LoVo (cell line): ENCODE results near the gene PACRG.

Source experiments
- DNase-seq: peaks from one replicate; pipeline ENCODE4 v3.0.0-alpha.2; 2016; ENCODE audit warnings: low spot score

Gene PACRG

DNA sequence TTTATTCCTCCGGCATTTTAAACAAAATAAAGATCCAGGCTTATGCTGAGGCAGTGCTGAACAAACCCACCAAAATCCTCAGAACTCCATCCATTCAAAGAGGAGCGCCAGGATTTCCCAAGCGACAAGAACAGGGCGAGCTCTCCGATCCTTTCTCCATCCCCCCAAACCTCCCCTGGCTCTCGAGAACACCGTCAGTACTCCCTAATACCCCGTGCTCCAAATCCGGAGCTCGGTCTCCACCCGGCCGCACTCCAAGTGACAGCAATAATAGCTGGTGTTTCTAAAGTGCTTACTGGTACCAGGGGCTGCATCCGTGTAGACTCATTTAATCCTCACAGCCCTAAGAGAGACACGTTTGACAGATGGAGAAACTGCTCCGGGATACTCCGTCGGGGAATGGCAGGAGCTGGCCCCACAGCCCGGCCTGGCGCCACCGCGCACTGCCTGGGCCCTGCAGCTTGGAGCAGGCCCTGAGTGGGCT lies 409.7 kb downstream of the PACRG start:
- DNase-seq = no peak

DNA sequence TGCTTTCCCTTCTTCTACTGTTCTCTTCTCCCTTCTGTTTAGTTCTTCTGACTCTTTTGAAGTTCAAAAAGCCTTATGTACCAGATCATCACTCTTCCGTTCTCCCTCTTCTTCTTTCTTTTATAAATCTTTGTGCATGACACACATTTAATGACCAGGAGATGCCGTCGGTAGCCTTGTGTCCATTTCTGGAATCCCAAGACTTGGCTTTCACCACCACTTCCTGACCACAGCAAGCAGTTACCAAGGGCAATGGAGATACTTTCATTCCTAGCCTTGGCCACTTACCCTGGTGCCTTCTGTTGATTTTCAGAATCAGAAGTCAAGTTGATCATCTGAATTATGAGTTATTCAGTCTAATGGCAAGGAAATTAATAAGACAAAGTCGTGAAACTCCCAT lies 418.3 kb downstream of the PACRG start:
- DNase-seq = no peak

DNA sequence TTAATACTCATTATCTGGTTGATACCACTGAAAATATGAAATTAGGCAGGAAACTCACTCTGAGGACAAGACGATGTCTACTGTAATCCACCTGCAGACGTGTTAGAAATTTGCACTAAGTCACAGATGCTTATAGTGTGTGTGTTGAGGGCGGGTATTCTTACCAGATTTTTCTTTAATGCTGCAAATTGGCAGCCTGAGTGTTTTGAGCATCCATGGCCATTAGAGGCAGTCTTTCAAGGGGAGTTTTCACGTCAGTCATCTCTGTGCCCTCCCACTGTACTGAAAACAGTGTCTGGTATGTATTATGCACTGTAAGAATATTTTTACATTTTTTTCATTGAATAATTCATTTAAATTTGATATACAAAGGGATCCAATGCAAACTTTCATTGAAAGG lies 420.2 kb downstream of the PACRG start:
- DNase-seq = no peak

- no peak for DNase-seq
Measured at GRCh38 chr6:163148451-163149278, 420.9 kb downstream of the PACRG start.

DNA sequence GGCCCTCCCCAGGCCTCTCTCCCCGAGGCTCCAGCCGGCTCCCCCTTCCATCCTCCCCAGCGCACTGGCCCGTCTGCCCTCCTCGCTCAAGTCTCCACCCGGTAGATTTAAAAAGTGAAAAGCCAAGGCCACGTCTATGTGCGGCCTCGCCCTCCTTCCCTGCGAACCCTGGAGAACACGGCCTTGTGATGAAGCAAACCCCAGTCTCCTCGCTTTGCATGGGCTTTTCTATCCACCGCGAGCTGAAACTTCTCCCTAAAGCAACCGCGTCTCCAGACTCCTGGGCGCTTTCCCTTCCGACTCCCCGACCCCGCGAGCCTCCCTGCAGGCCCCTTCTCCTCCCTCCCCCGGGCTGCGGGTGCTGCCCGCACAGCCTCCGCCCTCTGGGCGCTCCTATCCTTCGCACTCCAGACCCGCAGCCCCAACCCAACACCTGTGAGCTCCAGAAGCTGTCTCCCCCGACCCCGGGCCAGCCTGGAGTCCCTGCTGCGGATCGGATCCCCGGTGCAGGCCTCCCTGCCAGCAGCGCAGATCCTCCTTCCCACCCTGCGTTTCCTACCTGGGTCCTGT lies 421.6 kb downstream of the PACRG start:
- no peak for DNase-seq

DNA sequence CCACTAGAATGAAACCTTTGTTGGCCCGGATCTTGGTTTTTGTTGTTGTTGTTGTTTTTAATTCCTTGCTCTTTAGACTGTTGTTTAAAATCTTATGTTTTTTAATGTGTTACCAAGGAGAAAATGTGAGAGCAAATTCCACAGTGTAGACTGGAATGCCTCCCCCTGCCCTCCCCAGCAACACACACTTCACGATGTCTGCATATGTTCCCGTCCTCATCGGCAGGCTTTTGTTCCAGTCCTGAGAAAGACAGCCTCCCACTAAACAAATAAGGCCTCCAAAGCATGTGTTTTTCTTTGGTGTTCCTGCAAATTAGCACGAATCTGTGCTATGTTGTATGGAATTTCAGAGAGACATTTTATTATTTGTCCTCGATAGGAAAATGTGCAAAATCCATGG lies 423.4 kb downstream of the PACRG start:
- DNase-seq = no peak

DNA sequence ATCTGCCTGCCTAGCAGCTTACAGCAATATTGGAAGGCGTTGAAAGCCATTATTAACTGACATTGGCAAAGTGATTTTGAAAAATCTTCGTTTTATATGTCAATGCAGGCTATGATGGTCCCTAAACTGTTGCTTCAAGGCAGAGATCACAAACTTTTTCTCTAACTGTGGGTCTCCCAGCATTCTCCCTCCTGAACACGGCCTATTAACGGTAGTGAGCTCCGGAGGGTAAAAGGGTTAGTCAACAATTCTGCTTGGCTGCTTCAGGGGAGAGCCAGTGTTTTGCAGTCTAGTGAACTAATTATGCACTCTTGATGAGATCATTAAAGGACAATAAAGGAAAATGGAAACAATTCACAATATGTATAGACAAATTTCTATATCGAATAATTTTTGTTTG lies 424.9 kb downstream of the PACRG start:
- no peak for DNase-seq

DNA sequence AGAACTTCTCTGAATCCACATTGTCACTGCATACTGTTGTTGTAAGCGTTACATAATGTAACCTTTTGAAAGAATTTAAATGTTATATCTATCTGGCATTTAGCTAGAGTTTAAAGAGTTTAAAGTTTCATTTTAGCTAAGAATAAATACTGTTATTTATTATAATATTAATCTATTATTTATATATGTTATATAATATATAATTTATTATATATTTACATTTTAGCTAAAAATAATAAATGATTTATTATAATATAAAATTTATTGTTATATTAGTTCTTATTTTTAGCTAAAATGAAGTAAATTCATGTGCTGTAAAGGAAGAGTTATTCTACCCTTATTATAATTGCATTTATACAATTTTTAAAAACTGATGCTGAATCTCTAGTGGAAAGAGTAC lies 431.3 kb downstream of the PACRG start:
- no peak for DNase-seq

- DNase-seq = no peak
Measured at GRCh38 chr6:163159689-163160088, 431.9 kb downstream of the PACRG start.

DNA sequence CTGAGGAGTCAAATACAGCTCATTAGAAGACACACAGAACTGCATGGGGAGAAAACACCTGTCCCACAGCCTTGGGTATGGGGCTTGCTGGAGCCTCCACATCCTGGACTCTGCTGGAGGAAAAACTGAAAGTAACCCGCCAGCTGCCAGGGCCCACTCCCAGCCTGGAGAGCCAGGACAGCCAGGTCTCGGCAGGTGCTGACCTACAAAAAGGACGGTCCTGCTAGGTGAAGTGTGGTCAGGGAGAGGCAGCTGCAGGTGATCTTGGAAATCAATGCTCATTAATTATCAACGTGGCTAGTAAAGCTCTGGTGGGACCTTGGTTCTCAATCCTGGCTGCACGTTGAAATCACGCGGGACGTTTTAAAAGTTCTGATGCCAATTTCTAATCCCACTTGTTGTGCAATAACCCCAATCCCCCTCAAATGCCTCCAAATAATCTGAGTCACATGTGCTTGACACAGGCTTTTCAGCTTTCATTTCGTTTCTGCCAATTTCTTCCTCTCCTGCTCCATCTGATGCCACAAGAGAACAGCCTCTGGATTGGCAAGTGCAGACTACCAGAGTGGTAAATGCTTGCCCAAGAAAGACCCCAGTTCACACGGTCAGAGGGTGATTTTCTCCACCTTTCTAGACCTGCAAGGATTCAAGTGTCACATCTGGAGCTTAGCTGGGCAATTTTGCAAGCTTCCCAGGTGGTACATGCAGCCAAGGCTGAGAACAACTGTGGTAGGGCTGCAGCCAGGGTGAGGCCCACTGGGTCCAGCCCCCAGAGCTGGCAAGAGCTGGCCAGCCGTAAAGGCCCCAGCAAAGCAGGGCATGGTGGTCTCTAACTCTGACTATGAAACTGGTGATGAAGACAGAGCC lies 434.5 kb downstream of the PACRG start:
- DNase-seq = no peak

GRCh38 chr6:163162874-163163213 lies 435.1 kb downstream of the PACRG start:
- no peak for DNase-seq

- no peak for DNase-seq
Measured at GRCh38 chr6:163164175-163164900, 436.6 kb downstream of the PACRG start.

GRCh38 chr6:163165155-163165910 lies 437.6 kb downstream of the PACRG start:
- DNase-seq = no peak

DNA sequence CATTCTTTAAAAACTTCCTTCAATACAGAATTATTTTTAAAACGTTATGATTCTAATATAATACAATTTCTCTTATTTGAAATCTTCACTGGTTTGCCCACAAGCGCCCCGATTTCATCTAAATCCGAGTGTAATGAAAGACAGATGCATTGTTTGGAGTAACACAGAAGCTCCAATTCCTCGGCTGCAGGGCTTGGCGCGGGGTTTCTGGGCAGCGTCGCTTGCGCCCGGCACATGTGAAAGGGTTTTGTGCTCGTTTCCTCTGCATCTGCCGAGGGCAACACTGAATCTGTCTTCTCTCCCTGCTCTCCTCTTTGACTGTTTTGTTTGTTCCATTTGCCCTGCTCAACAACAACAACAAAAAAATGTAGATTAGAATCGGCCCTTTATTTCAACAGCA lies 438.1 kb downstream of the PACRG start:
- DNase-seq = no peak

DNA sequence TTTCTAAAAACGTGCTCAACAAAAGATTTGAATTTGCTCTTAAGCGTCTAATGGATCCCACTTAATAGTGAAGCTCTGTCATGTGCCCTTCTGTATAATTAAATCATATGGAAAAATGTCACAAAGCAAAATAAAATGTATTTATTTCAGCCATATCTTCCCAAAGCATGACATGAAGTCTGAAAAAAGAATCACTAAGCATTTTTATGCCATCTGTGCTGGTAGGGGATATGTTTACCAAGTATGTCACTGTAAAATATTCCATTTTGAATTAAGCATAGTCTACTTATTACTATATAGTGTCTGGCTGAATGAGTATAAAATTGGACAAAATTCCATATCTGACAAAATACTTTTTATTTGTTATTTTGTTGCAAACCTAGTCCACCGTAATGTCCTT lies 438.7 kb downstream of the PACRG start:
- no peak for DNase-seq

GRCh38 chr6:163169521-163169920 lies 441.7 kb downstream of the PACRG start:
- no peak for DNase-seq

DNA sequence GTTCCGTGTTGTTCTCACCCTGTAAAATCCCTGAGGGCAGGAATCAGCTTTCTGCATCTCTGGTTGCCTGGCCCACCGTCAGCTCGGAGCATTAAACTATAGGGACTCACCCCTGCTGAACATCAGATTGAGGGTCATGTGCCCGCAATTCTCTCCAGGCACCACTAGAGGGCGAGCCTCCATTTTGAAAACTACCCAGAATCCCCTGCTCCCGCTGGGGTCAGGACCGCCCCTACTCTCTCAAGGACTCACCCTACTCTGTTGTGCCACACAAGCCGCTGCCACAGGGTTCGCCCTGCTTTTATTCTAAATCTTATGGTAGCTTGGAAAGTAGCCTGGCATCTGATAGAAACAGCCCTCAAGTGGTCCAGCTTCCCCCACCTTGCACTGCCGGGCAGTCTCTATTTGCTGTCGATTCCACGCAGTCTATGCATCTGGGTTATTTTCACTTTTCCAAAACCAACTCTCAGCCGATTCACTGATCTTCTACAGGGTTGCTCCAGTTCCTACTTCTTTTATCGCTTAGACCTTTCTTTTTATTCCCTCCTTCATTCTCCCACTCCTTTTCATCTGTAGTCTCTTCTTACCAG lies 442.6 kb downstream of the PACRG start:
- DNase-seq = peak; percentile 8

DNA sequence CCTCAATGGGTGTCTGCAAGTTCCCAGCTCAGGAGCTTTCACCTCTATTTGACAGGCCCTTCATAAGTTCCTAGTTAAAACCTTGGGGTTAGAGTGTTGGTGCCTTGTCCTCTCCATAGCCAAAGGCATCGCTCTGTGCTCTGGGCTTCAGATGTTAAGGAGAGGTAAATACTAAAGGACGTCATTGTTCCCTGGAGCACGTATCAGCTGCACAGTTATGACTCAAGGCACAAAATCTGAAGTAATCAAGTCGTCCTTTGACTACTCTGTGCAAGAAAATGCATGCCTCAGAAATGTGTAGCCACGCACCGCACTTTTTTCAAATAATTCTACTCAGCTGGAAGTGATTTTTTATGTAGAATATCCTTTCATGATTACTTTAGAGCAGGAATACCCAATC lies 446.0 kb downstream of the PACRG start:
- DNase-seq = no peak

GRCh38 chr6:163175301-163175700 lies 447.5 kb downstream of the PACRG start:
- DNase-seq = no peak

- DNase-seq = no peak
Measured at GRCh38 chr6:163176097-163176496, 448.3 kb downstream of the PACRG start.

DNA sequence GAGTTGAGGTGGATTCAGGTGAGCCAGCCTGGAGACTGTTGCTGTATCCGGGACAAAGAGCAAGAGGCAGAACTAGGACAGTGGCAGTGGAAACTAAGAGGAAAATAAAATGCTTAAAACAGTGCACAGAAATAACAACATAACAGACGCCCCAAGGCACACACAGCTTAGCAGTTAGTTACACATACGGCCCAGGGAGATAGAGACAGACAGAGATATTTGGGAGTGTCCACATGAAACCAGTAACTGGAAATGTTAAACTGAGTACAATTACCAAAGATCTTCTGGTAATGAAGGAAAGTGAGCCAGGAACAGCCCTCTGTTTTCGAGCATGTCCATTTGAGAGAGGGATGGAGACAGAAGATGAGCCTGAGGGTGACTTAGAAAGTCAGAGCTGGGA lies 449.2 kb downstream of the PACRG start:
- no peak for DNase-seq
